ENCODE measurements around the gene TMEM150B. TPM values are rescaled to one million over a fixed set of nuclear protein-coding genes. Genes with fewer than 3 reads are reported as not detected.

TMEM150B gene
- total and polyA plus RNA-seq, 2 donors (not counting 1 experiment from before 2014, with no cell fraction given), result 1.4 TPM; not detected in 1

- peaks cover 15% of the 10 kb centered on the region for H3K27me3 Mint-ChIP-seq
- no peak overlapping the region for H2AFZ ChIP-seq (ENCODE audit: insufficient read depth, low read depth, low read length, poor library complexity, severe bottlenecking)
- peaks cover 0 to 3% of the 10 kb centered on the region in 2 donors for H3K4me1 ChIP-seq (ENCODE audit: control insufficient read depth in 2 of 2, insufficient read depth in 2 of 2, low read length in 2 of 2)
- ATAC-seq (ENCODE audit: low read depth), result no peak
- no peak overlapping the region for H3K4me3 Mint-ChIP-seq
- no peaks in the 10 kb centered on the region for H4K20me1 ChIP-seq (ENCODE audit: control insufficient read depth, insufficient read depth, low read length, poor library complexity, severe bottlenecking)
- H3K9me3 ChIP-seq (ENCODE audit: control extremely low read depth in 1 of 3, control insufficient read depth in 2 of 3, insufficient read depth in 1 of 3, low read length in 2 of 3), result no peaks in the 10 kb centered on the region
- H3K9me3 Mint-ChIP-seq (ENCODE audit: insufficient read depth), result no peaks in the 10 kb centered on the region
- CTCF ChIA-PET, result no interaction called here
- H3K4me2 ChIP-seq (replicated peaks; ENCODE audit: low read depth, low read length, poor library complexity, severe bottlenecking), result no peak overlapping the region
- no peak overlapping the region for H3K27ac ChIP-seq (ENCODE audit: low read length in 2 of 2)
- H3K36me3 ChIP-seq (replicated peaks in 1 of 2; ENCODE audit: control extremely low read depth in 1 of 2, control insufficient read depth in 1 of 2, extremely low read depth in 1 of 2, insufficient read depth in 2 of 2, low read length in 1 of 2), result peaks cover 0 to 10% of the 10 kb centered on the region in 2 experiments
- peaks cover under 1% of the 10 kb centered on the region for H3K79me2 ChIP-seq (ENCODE audit: control insufficient read depth, insufficient read depth, low read length)
- POLR2A ChIA-PET, result no interaction called here
- H3K27me3 ChIP-seq (replicated peaks in 1 of 4; ENCODE audit: control extremely low read depth in 1 of 4, control insufficient read depth in 3 of 4, insufficient read depth in 4 of 4, low read length in 3 of 4), result peaks cover 0 to 15% (median 5%) of the 10 kb centered on the region in 4 experiments
- H3K4me1 Mint-ChIP-seq, result peaks cover 2% of the 10 kb centered on the region
- no peak overlapping the region for H3K27ac Mint-ChIP-seq
- intact Hi-C loops (cut with micrococcal nuclease), result no loop called here
- 94% methylated on average over 36 of the region's 41 CpGs for WGBS (ENCODE audit: insufficient coverage)
- no peak for DNase-seq
- H3K9ac ChIP-seq (ENCODE audit: low read length), result no peak overlapping the region
- TF ChIP-seq EZH2 (IDR thresholded peaks at IDR 0.05; ENCODE audit: borderline replicate concordance, insufficient read depth, low read depth, low read length, poor library complexity, severe bottlenecking) (no peak), CTCF (IDR thresholded peaks at IDR 0.05) (no peak)
- H3K4me3 ChIP-seq (ENCODE audit: control extremely low read depth in 1 of 5, extremely low read depth in 1 of 5, insufficient read depth in 1 of 5, low read depth in 2 of 5, low read length in 4 of 5), result no peak overlapping the region
These were observed 21.7 kb upstream of the TMEM150B start for GRCh38 chr19:55346725-55347441.
